Measurements from ENCODE around the gene BCL2. TPM values are rescaled to one million over a fixed set of nuclear protein-coding genes. Genes with fewer than 3 reads are reported as not detected.

Gene BCL2
- total RNA-seq, 1 experiment from 2014 or later: 2.5 TPM

DNA sequence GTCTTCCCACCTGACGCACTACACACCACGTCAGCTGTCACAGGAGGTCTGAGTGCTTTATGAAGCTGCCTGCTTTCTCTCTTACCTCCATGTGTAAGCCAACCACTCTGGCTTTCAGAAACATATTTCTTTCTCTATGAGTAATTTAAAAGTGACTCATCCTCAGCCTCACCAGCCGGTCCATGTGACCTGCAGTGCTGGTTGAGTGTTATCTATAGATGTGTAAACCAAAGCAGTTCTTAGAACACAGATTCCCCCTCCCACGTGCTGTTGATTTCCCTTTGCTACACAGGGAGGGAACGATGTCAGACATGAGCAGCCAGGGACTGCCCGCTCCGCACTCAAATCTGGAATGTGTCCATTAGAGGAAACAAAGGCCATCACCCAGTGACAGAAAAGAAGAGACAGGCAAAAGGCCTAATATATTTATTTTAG lies 157.8 kb downstream of the BCL2 start:
- no peaks in the 10 kb centered on the region for H3K36me3 ChIP-seq (ENCODE audit: control insufficient read depth in 1 of 2, insufficient read depth in 2 of 2, low read length in 2 of 2)
- H3K9me2 ChIP-seq (ENCODE audit: insufficient read depth): no peaks in the 10 kb centered on the region
- no peak overlapping the region for H3K4me3 ChIP-seq (replicated peaks in 1 of 2; ENCODE audit: low read depth in 1 of 2, low read length in 2 of 2)
- ChIA-PET RAD21 (ENCODE audit: low non-redundant PET in 1 of 2, low total read pairs in 2 of 2, uncharacterized antibody in 2 of 2, unreplicated experiment in 2 of 2) (no interaction called here), CTCF (no interaction called here), POLR2A (no interaction called here)
- no peak for TF ChIP-seq ZFX (IDR thresholded peaks at IDR 0.05)
- TF ChIP-seq, protein P1, sequence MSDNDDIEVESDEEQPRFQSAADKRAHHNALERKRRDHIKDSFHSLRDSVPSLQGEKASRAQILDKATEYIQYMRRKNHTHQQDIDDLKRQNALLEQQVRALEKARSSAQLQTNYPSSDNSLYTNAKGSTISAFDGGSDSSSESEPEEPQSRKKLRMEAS (IDR thresholded peaks at IDR 0.05): peak; percentile 50
- TF ChIP-seq JUND (IDR thresholded peaks at IDR 0.05): peak; percentile 61
- peak; percentile 68 for TF ChIP-seq FOSL1 (IDR thresholded peaks at IDR 0.05; ENCODE audit: low read depth)
- H3K4me1 ChIP-seq (ENCODE audit: control insufficient read depth in 1 of 2, insufficient read depth in 2 of 2, low read length in 2 of 2): peaks cover 0 to 12% of the 10 kb centered on the region in 2 experiments; a peak in 2 of 4 replicates
- no peaks in the 10 kb centered on the region for H4K20me1 ChIP-seq (ENCODE audit: insufficient read depth)
- no peaks in the 10 kb centered on the region for H3K79me2 ChIP-seq (ENCODE audit: insufficient read depth, low read length)
- DNase-seq (ENCODE audit: low read depth, low spot score): no peak
- peak overlapping the region; percentile 18 for H3K4me2 ChIP-seq (ENCODE audit: low read length)
- BruUV-seq (replicated peaks): no TSS peak
- intact Hi-C loops (cut with micrococcal nuclease): no loop called here
- ATAC-seq: peak; percentile 83
- H3K9me3 ChIP-seq (ENCODE audit: control insufficient read depth in 1 of 2, insufficient read depth in 1 of 2, low read depth in 1 of 2, low read length in 2 of 2): no peaks in the 10 kb centered on the region
- H2AFZ ChIP-seq (ENCODE audit: low read depth, low read length, poor library complexity, severe bottlenecking): no peak overlapping the region
- H3K27ac ChIP-seq (ENCODE audit: low read depth, low read length): no peak overlapping the region
- no peaks in the 10 kb centered on the region for H3K27me3 ChIP-seq (ENCODE audit: insufficient read depth, low read length)
- no peak overlapping the region for H3K9ac ChIP-seq (ENCODE audit: low read length)

DNA sequence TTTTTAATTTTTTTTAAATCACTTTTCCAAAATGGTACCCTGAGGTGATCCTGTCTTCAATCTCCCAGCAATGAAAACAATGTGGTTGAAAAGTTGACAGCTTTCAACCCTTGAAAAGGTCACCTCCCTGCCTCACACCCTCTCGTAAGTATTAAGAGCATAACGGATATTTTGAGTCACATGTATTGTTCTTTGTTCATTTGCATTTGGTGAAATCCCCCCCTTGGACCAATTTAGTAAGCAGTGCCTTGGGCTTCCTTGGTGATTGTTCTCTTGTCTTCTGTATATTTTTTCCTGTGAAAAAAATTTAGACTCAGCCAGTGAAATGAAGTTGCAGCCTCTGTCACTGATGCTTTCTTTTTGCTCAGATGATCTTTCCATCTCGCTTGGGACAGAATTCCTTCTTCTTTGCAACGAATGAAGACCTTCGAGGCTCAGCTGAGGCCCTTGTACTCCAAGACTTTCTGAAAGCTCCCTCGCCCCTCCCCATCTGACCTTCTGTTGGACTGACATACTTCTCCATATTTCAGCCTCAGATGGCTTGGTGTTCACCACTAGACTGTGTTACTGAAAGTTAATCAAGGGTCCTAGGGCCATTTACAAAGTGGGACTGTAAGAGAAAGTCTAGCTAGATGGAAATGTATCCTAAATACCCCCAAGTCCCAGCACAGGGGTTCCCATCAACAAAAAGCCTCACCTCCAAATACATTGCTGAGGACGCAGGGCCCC lies 158.4 kb downstream of the BCL2 start:
- H3K9me3 ChIP-seq (ENCODE audit: control insufficient read depth in 1 of 2, insufficient read depth in 1 of 2, low read depth in 1 of 2, low read length in 2 of 2): no peaks in the 10 kb centered on the region
- CTCF ChIA-PET: no interaction called here
- H3K4me1 ChIP-seq (ENCODE audit: control insufficient read depth in 1 of 2, insufficient read depth in 2 of 2, low read length in 2 of 2): peaks cover 0 to 12% of the 10 kb centered on the region in 2 experiments; a peak in 2 of 4 replicates
- POLR2A ChIA-PET: no interaction called here
- no peak overlapping the region for H3K9ac ChIP-seq (ENCODE audit: low read length)
- H2AFZ ChIP-seq (ENCODE audit: low read depth, low read length, poor library complexity, severe bottlenecking): no peak overlapping the region
- no peaks in the 10 kb centered on the region for H4K20me1 ChIP-seq (ENCODE audit: insufficient read depth)
- TF ChIP-seq TCF7L2 (IDR thresholded peaks at IDR 0.05; ENCODE audit: borderline replicate concordance, extremely low read depth, insufficient read depth, insufficient read length): no peak
- TF ChIP-seq, protein P2, sequence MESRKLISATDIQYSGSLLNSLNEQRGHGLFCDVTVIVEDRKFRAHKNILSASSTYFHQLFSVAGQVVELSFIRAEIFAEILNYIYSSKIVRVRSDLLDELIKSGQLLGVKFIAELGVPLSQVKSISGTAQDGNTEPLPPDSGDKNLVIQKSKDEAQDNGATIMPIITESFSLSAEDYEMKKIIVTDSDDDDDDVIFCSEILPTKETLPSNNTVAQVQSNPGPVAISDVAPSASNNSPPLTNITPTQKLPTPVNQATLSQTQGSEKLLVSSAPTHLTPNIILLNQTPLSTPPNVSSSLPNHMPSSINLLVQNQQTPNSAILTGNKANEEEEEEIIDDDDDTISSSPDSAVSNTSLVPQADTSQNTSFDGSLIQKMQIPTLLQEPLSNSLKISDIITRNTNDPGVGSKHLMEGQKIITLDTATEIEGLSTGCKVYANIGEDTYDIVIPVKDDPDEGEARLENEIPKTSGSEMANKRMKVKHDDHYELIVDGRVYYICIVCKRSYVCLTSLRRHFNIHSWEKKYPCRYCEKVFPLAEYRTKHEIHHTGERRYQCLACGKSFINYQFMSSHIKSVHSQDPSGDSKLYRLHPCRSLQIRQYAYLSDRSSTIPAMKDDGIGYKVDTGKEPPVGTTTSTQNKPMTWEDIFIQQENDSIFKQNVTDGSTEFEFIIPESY (IDR thresholded peaks at IDR 0.05; ENCODE audit: extremely low read depth, insufficient replicate concordance, low read length): no peak
- no peak for TF ChIP-seq ZFX (IDR thresholded peaks at IDR 0.05)
- TF ChIP-seq, protein P3, sequence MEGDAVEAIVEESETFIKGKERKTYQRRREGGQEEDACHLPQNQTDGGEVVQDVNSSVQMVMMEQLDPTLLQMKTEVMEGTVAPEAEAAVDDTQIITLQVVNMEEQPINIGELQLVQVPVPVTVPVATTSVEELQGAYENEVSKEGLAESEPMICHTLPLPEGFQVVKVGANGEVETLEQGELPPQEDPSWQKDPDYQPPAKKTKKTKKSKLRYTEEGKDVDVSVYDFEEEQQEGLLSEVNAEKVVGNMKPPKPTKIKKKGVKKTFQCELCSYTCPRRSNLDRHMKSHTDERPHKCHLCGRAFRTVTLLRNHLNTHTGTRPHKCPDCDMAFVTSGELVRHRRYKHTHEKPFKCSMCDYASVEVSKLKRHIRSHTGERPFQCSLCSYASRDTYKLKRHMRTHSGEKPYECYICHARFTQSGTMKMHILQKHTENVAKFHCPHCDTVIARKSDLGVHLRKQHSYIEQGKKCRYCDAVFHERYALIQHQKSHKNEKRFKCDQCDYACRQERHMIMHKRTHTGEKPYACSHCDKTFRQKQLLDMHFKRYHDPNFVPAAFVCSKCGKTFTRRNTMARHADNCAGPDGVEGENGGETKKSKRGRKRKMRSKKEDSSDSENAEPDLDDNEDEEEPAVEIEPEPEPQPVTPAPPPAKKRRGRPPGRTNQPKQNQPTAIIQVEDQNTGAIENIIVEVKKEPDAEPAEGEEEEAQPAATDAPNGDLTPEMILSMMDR (IDR thresholded peaks at IDR 0.05 in 2 of 3, conservative IDR thresholded peaks at IDR 0.05 in 1 of 3; ENCODE audit: borderline replicate concordance in 1 of 3, insufficient read depth in 1 of 3, low read depth in 2 of 3, low read length in 2 of 3): no peak
- TF ChIP-seq SIN3A (IDR thresholded peaks at IDR 0.05; ENCODE audit: low read depth): no peak
- TF ChIP-seq JUND (IDR thresholded peaks at IDR 0.05): no peak
- no peak for TF ChIP-seq CBX3 (IDR thresholded peaks at IDR 0.05; ENCODE audit: low read depth)
- no peaks in the 10 kb centered on the region for H3K27me3 ChIP-seq (ENCODE audit: insufficient read depth, low read length)
- RAD21 ChIA-PET (ENCODE audit: low non-redundant PET in 1 of 2, low total read pairs in 2 of 2, uncharacterized antibody in 2 of 2, unreplicated experiment in 2 of 2): no interaction called here
- no peaks in the 10 kb centered on the region for H3K79me2 ChIP-seq (ENCODE audit: insufficient read depth, low read length)
- no peaks in the 10 kb centered on the region for H3K36me3 ChIP-seq (ENCODE audit: control insufficient read depth in 1 of 2, insufficient read depth in 2 of 2, low read length in 2 of 2)
- DNase-seq (ENCODE audit: low read depth, low spot score) (no peak), ATAC-seq (0 out of 2 replicates have a peak, but pooled peaks have one; percentile 17)
- H3K4me2 ChIP-seq (ENCODE audit: low read length): peak overlapping the region; percentile 18
- no peak overlapping the region for H3K4me3 ChIP-seq (replicated peaks in 1 of 2; ENCODE audit: low read depth in 1 of 2, low read length in 2 of 2)
- no peaks in the 10 kb centered on the region for H3K9me2 ChIP-seq (ENCODE audit: insufficient read depth)
- BruUV-seq (replicated peaks): no TSS peak
- intact Hi-C loops (cut with micrococcal nuclease): no loop called here
- no peak overlapping the region for H3K27ac ChIP-seq (ENCODE audit: low read depth, low read length)
